ENCODE measurements around the gene KCNH2. TPM values are rescaled to one million over a fixed set of nuclear protein-coding genes. Genes with fewer than 3 reads are reported as not detected.
A peak's percentile ranks its signal among the peaks of the same experiment; 100 is the strongest.

Gene KCNH2
- total and polyA plus RNA-seq, 2 of the 13 experiments (the other 11 are each of a cell fraction or from before 2014, with no cell fraction given) = 0.09 to 0.11 TPM

- TF ChIP-seq THRA (CRISPR knock-in tag; IDR thresholded peaks at IDR 0.05; ENCODE audit: borderline replicate concordance) = no peak
These were observed 38.8 kb upstream of the KCNH2 start (continued) for GRCh38 chr7:151016942-151017341.

DNA sequence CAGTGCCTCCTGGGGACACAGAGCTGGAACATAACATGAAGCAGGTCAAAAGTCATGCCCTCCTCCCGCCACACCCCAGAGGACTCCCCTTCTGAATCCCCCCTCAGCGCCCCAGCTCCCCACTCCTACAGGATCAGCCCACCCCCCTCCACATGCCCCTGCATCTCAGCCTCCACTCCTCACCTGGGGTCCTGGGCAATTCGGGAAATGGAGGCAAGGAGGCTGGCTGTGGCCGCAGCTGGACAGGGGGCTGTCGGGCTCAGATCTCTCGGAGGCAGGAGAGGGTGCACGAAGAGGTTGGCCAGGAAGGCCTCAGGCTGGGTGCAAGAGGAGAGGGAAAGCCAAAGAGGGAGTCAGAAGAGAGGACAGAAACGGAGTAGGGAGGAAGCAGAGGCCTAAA, 38.4 kb upstream of the KCNH2 start:
- BruUV-seq (replicated peaks) = no TSS peak
- no peak overlapping the region for H3K27ac ChIP-seq (ENCODE audit: extremely low read length, insufficient read depth, low read length)
- ATAC-seq (no peak), DNase-seq (ENCODE audit: low spot score) (no peak), FAIRE-seq (no peak)
- H4K20me1 ChIP-seq (ENCODE audit: insufficient read depth, low read length) = no peaks in the 10 kb centered on the region
- H3K79me2 ChIP-seq (ENCODE audit: insufficient read depth, low read length) = no peaks in the 10 kb centered on the region
- intact Hi-C loops (cut with micrococcal nuclease; ENCODE audit: unreplicated experiment) (no loop called here), in situ Hi-C loops (cut with HindIII; ENCODE audit: extremely low pct_ligation_motif_present, low pct_unique_long_range_greater_than_20kb) (no loop called here)
- 52% methylated on average over 7 of the region's 8 CpGs for whole genome bisulfite sequencing (ENCODE audit: low lambda C conversion rate)
- H2AFZ ChIP-seq (ENCODE audit: low read length) = no peak overlapping the region
- ChIA-PET CTCF (ENCODE audit: low intra/inter-chr PET ratio, low total read pairs) (no interaction called here), POLR2A (no interaction called here)
- no peak overlapping the region for H3K4me3 ChIP-seq (replicated peaks in 1 of 3; ENCODE audit: insufficient read depth in 1 of 3, low read depth in 2 of 3, low read length in 3 of 3)
- H3K9ac ChIP-seq (ENCODE audit: insufficient read depth, low read depth, low read length) = no peak overlapping the region
- H3K9me3 ChIP-seq (ENCODE audit: low read length) = no peaks in the 10 kb centered on the region
- peaks cover 9 to 33% of the 10 kb centered on the region in 2 experiments for H3K27me3 ChIP-seq (ENCODE audit: control insufficient read depth in 1 of 2, insufficient read depth in 2 of 2, low read length in 2 of 2)
- H3K36me3 ChIP-seq (replicated peaks in 1 of 2; ENCODE audit: control insufficient read depth in 1 of 2, insufficient read depth in 2 of 2, low read length in 2 of 2) = no peaks in the 10 kb centered on the region; a peak in 1 of 5 replicates
- H3K4me1 ChIP-seq (ENCODE audit: insufficient read depth, low read length) = peaks cover 56% of the 10 kb centered on the region
- no peak overlapping the region for H3K4me2 ChIP-seq (ENCODE audit: low read depth, low read length)
- TF ChIP-seq REL (CRISPR knock-in tag; conservative IDR thresholded peaks at IDR 0.05) = 0 out of 2 replicates have a peak, but pooled peaks have one; percentile 9
- TF ChIP-seq HNF1B (CRISPR knock-in tag; IDR thresholded peaks at IDR 0.05) = no peak

DNA sequence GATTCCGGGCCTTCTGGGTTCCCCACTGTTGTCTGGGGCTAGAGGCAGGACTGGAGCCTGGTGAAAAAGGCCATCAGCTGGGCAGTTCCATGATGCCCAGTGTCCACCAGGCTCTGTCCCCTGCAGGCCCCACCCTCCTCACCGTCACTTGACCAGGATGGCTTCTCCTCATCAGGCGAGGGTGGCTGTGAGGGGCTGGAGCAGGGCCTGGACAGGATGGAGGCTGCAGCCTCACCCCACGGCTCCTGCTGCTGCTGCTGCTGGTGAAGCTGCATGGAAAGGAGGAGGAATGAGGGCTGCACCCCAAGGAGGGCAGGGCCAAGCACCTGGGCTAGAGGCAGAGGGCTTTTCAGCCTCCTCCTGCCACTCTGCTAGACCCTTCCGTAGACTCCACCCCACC, 37.8 kb upstream of the KCNH2 start:
- Histone ChIP-seq H3K4me2 (ENCODE audit: low read depth, low read length) (no peak overlapping the region), H2AFZ (ENCODE audit: low read length) (no peak overlapping the region), H4K20me1 (ENCODE audit: insufficient read depth, low read length) (no peaks in the 10 kb centered on the region), H3K9me3 (ENCODE audit: low read length) (no peaks in the 10 kb centered on the region), H3K4me1 (ENCODE audit: insufficient read depth, low read length) (peaks cover 56% of the 10 kb centered on the region), H3K27ac (ENCODE audit: extremely low read length, insufficient read depth, low read length) (no peak overlapping the region), H3K4me3 (replicated peaks in 1 of 3; ENCODE audit: insufficient read depth in 1 of 3, low read depth in 2 of 3, low read length in 3 of 3) (no peak overlapping the region), H3K9ac (ENCODE audit: insufficient read depth, low read depth, low read length) (no peak overlapping the region), H3K79me2 (ENCODE audit: insufficient read depth, low read length) (no peaks in the 10 kb centered on the region), H3K27me3 (ENCODE audit: control insufficient read depth in 1 of 2, insufficient read depth in 2 of 2, low read length in 2 of 2) (peaks cover 9 to 28% of the 10 kb centered on the region in 2 experiments), H3K36me3 (replicated peaks in 1 of 2; ENCODE audit: control insufficient read depth in 1 of 2, insufficient read depth in 2 of 2, low read length in 2 of 2) (no peaks in the 10 kb centered on the region; a peak in 1 of 5 replicates)
- CTCF ChIA-PET (ENCODE audit: low intra/inter-chr PET ratio, low total read pairs) = no interaction called here
- POLR2A ChIA-PET = no interaction called here
- FAIRE-seq (no peak), DNase-seq (ENCODE audit: low spot score) (no peak), ATAC-seq (no peak)
- intact Hi-C loops (cut with micrococcal nuclease; ENCODE audit: unreplicated experiment) = no loop called here
- no TSS peak for BruUV-seq (replicated peaks)
- 90% methylated on average over 1 of the region's 5 CpGs for WGBS (ENCODE audit: low lambda C conversion rate)
- TF ChIP-seq MBD4 (IDR thresholded peaks at IDR 0.05; ENCODE audit: borderline replicate concordance, low read length) (no peak), ZBTB2 (CRISPR knock-in tag; IDR thresholded peaks at IDR 0.05; ENCODE audit: low read depth) (no peak)
- in situ Hi-C loops (cut with HindIII; ENCODE audit: extremely low pct_ligation_motif_present, low pct_unique_long_range_greater_than_20kb) = no loop called here

Data from HepG2 (cell line).